ENCODE measurements around the gene EFTUD2.
A peak's percentile ranks its signal among the peaks of the same experiment; 100 is the strongest.

Gene EFTUD2

GRCh38 chr17:44925731-44926697 lies 26.8 kb upstream of the EFTUD2 start:
- DNase-seq: no peak

- DNase-seq: peak; percentile 17
Observed at GRCh38 chr17:44924107-44924544, 24.9 kb upstream of the EFTUD2 start.

- no peak for DNase-seq
Observed at GRCh38 chr17:44922746-44923470, 23.7 kb upstream of the EFTUD2 start.

GRCh38 chr17:44922136-44922535 lies 22.9 kb upstream of the EFTUD2 start:
- no peak for DNase-seq

GRCh38 chr17:44921122-44921882 lies 22.1 kb upstream of the EFTUD2 start:
- DNase-seq: no peak

- DNase-seq: no peak
Observed at GRCh38 chr17:44920565-44920940, 21.3 kb upstream of the EFTUD2 start.

GRCh38 chr17:44919885-44920564 lies 20.8 kb upstream of the EFTUD2 start:
- DNase-seq: peak; percentile 42

- DNase-seq: no peak
Observed at GRCh38 chr17:44919411-44919810, 20.2 kb upstream of the EFTUD2 start.

- DNase-seq: no peak
Observed at GRCh38 chr17:44918006-44918405, 18.8 kb upstream of the EFTUD2 start.

GRCh38 chr17:44917456-44917855 lies 18.2 kb upstream of the EFTUD2 start:
- no peak for DNase-seq

- no peak for DNase-seq
Observed at GRCh38 chr17:44916781-44917241, 17.6 kb upstream of the EFTUD2 start.

- DNase-seq: no peak
Observed at GRCh38 chr17:44915862-44916780, 16.9 kb upstream of the EFTUD2 start.

- DNase-seq: no peak
Observed at GRCh38 chr17:44915321-44915726, 16.1 kb upstream of the EFTUD2 start, which contains the start of gene GFAP. Gene GFAP (minus strand): TSS chr17:44915500. CDS start chr17:44915486, 14 bp downstream.

GRCh38 chr17:44914698-44915271 lies 15.5 kb upstream of the EFTUD2 start:
- no peak for DNase-seq

- DNase-seq: no peak
Observed at GRCh38 chr17:44914148-44914547, 14.9 kb upstream of the EFTUD2 start.

GRCh38 chr17:44913676-44914075 lies 14.4 kb upstream of the EFTUD2 start:
- no peak for DNase-seq

GRCh38 chr17:44912763-44913544 lies 13.7 kb upstream of the EFTUD2 start:
- DNase-seq: no peak

GRCh38 chr17:44911133-44912001 lies 12.1 kb upstream of the EFTUD2 start:
- DNase-seq: no peak

All from NCI-H748 treated with DMSO at 0.1 percent for 48 hours (cell line).